ENCODE measurements around the gene ZFYVE28.

DNA sequence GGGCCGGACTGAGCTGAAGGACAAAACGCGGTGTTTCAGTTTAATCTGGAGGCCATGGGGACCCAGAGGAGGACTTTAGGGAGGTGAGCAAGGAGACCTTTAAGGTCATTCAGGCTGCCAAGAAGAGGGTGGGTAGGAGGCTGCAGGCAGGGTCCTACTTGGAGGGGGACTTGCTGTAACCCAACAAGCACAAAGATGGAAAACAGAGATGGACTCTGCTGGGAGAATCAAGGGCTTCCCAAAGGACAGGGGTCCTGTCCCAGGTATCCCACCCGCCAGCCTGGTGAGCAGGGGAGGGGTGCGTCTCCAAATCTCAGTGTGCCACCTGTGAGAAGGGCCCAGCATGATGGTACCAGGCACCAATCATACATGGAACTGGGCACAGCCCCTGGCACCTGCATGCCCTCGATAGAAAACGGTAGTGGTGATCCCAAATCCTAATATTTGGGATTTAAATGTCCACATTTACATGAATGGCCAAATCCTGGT lies 172.6 kb downstream of the ZFYVE28 start:
- TF ChIP-seq, protein P1, sequence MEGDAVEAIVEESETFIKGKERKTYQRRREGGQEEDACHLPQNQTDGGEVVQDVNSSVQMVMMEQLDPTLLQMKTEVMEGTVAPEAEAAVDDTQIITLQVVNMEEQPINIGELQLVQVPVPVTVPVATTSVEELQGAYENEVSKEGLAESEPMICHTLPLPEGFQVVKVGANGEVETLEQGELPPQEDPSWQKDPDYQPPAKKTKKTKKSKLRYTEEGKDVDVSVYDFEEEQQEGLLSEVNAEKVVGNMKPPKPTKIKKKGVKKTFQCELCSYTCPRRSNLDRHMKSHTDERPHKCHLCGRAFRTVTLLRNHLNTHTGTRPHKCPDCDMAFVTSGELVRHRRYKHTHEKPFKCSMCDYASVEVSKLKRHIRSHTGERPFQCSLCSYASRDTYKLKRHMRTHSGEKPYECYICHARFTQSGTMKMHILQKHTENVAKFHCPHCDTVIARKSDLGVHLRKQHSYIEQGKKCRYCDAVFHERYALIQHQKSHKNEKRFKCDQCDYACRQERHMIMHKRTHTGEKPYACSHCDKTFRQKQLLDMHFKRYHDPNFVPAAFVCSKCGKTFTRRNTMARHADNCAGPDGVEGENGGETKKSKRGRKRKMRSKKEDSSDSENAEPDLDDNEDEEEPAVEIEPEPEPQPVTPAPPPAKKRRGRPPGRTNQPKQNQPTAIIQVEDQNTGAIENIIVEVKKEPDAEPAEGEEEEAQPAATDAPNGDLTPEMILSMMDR (IDR thresholded peaks at IDR 0.05), result no peak
- TF ChIP-seq EP300 (IDR thresholded peaks at IDR 0.05; ENCODE audit: low read depth), result no peak
- no peak for TF ChIP-seq POLR2A (IDR thresholded peaks at IDR 0.05)
